Measurements from ENCODE around the gene HDDC2. TPM values are rescaled to one million over a fixed set of nuclear protein-coding genes. Genes with fewer than 3 reads are reported as not detected.

Gene HDDC2
- total RNA-seq, 1 experiment from 2014 or later: 69.8 TPM

DNA sequence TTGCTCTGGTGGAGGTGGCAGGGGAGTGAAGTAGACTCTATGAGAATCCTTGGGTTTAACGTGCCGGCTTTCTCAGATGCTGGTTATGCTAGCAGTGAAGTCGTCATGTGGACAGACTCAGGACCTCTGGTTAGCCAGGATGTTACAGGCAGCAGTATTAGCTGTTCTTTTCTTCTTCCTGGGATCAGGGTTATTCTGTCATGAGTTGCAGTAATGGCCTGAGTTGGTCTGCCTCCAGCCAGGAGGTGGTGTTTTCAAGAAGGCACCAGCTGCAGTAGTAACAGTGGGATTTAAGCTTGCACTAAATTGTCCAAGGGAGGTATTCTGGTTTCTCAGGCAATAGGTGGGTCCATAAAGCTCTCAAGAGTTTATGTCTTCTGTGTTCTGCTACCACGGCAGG, 56.7 kb downstream of the HDDC2 start:
- no peak overlapping the region for H3K27ac Mint-ChIP-seq
- CTCF ChIA-PET: interaction anchor here (1.8 kb wide), 1 partner anchor 711 kb away, joined by 5 read pairs; the partner anchor contains the start of gene HINT3
- no peak for TF ChIP-seq NR1H2 (CRISPR knock-in tag; IDR thresholded peaks at IDR 0.05)
- TF ChIP-seq, protein P1, sequence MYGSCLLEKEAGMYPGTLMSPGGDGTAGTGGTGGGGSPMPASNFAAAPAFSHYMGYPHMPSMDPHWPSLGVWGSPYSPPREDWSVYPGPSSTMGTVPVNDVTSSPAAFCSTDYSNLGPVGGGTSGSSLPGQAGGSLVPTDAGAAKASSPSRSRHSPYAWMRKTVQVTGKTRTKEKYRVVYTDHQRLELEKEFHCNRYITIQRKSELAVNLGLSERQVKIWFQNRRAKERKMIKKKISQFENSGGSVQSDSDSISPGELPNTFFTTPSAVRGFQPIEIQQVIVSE (CRISPR knock-in tag; IDR thresholded peaks at IDR 0.05; ENCODE audit: borderline replicate concordance): no peak
- no peak for TF ChIP-seq ZNF232 (CRISPR knock-in tag; IDR thresholded peaks at IDR 0.05)
- TF ChIP-seq HMGA2 (CRISPR knock-in tag; IDR thresholded peaks at IDR 0.05): no peak
- TF ChIP-seq NFE2L1 (CRISPR knock-in tag; IDR thresholded peaks at IDR 0.05): no peak
- TF ChIP-seq, protein P2, sequence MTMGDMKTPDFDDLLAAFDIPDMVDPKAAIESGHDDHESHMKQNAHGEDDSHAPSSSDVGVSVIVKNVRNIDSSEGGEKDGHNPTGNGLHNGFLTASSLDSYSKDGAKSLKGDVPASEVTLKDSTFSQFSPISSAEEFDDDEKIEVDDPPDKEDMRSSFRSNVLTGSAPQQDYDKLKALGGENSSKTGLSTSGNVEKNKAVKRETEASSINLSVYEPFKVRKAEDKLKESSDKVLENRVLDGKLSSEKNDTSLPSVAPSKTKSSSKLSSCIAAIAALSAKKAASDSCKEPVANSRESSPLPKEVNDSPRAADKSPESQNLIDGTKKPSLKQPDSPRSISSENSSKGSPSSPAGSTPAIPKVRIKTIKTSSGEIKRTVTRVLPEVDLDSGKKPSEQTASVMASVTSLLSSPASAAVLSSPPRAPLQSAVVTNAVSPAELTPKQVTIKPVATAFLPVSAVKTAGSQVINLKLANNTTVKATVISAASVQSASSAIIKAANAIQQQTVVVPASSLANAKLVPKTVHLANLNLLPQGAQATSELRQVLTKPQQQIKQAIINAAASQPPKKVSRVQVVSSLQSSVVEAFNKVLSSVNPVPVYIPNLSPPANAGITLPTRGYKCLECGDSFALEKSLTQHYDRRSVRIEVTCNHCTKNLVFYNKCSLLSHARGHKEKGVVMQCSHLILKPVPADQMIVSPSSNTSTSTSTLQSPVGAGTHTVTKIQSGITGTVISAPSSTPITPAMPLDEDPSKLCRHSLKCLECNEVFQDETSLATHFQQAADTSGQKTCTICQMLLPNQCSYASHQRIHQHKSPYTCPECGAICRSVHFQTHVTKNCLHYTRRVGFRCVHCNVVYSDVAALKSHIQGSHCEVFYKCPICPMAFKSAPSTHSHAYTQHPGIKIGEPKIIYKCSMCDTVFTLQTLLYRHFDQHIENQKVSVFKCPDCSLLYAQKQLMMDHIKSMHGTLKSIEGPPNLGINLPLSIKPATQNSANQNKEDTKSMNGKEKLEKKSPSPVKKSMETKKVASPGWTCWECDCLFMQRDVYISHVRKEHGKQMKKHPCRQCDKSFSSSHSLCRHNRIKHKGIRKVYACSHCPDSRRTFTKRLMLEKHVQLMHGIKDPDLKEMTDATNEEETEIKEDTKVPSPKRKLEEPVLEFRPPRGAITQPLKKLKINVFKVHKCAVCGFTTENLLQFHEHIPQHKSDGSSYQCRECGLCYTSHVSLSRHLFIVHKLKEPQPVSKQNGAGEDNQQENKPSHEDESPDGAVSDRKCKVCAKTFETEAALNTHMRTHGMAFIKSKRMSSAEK (CRISPR knock-in tag; IDR thresholded peaks at IDR 0.05; ENCODE audit: borderline replicate concordance): no peak
- no peak for TF ChIP-seq TP53 (CRISPR knock-in tag; IDR thresholded peaks at IDR 0.05)
- TF ChIP-seq ZNF263 (CRISPR knock-in tag; IDR thresholded peaks at IDR 0.05; ENCODE audit: low read depth): no peak
- no peak for TF ChIP-seq GRHL2 (CRISPR knock-in tag; IDR thresholded peaks at IDR 0.05; ENCODE audit: insufficient replicate concordance, severe bottlenecking)
- TF ChIP-seq, protein P3, sequence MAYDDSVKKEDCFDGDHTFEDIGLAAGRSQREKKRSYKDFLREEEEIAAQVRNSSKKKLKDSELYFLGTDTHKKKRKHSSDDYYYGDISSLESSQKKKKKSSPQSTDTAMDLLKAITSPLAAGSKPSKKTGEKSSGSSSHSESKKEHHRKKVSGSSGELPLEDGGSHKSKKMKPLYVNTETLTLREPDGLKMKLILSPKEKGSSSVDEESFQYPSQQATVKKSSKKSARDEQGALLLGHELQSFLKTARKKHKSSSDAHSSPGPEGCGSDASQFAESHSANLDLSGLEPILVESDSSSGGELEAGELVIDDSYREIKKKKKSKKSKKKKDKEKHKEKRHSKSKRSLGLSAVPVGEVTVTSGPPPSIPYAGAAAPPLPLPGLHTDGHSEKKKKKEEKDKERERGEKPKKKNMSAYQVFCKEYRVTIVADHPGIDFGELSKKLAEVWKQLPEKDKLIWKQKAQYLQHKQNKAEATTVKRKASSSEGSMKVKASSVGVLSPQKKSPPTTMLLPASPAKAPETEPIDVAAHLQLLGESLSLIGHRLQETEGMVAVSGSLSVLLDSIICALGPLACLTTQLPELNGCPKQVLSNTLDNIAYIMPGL (CRISPR knock-in tag; IDR thresholded peaks at IDR 0.05): no peak
- TF ChIP-seq, protein P4, sequence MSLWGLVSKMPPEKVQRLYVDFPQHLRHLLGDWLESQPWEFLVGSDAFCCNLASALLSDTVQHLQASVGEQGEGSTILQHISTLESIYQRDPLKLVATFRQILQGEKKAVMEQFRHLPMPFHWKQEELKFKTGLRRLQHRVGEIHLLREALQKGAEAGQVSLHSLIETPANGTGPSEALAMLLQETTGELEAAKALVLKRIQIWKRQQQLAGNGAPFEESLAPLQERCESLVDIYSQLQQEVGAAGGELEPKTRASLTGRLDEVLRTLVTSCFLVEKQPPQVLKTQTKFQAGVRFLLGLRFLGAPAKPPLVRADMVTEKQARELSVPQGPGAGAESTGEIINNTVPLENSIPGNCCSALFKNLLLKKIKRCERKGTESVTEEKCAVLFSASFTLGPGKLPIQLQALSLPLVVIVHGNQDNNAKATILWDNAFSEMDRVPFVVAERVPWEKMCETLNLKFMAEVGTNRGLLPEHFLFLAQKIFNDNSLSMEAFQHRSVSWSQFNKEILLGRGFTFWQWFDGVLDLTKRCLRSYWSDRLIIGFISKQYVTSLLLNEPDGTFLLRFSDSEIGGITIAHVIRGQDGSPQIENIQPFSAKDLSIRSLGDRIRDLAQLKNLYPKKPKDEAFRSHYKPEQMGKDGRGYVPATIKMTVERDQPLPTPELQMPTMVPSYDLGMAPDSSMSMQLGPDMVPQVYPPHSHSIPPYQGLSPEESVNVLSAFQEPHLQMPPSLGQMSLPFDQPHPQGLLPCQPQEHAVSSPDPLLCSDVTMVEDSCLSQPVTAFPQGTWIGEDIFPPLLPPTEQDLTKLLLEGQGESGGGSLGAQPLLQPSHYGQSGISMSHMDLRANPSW (CRISPR knock-in tag; conservative IDR thresholded peaks at IDR 0.05; ENCODE audit: low read depth): no peak
- TF ChIP-seq, protein P5, sequence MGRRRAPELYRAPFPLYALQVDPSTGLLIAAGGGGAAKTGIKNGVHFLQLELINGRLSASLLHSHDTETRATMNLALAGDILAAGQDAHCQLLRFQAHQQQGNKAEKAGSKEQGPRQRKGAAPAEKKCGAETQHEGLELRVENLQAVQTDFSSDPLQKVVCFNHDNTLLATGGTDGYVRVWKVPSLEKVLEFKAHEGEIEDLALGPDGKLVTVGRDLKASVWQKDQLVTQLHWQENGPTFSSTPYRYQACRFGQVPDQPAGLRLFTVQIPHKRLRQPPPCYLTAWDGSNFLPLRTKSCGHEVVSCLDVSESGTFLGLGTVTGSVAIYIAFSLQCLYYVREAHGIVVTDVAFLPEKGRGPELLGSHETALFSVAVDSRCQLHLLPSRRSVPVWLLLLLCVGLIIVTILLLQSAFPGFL (CRISPR knock-in tag; IDR thresholded peaks at IDR 0.05; ENCODE audit: borderline replicate concordance): no peak
- TF ChIP-seq, protein P6, sequence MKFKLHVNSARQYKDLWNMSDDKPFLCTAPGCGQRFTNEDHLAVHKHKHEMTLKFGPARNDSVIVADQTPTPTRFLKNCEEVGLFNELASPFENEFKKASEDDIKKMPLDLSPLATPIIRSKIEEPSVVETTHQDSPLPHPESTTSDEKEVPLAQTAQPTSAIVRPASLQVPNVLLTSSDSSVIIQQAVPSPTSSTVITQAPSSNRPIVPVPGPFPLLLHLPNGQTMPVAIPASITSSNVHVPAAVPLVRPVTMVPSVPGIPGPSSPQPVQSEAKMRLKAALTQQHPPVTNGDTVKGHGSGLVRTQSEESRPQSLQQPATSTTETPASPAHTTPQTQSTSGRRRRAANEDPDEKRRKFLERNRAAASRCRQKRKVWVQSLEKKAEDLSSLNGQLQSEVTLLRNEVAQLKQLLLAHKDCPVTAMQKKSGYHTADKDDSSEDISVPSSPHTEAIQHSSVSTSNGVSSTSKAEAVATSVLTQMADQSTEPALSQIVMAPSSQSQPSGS (CRISPR knock-in tag; IDR thresholded peaks at IDR 0.05; ENCODE audit: borderline replicate concordance, low read depth): no peak
- TF ChIP-seq, protein P7, sequence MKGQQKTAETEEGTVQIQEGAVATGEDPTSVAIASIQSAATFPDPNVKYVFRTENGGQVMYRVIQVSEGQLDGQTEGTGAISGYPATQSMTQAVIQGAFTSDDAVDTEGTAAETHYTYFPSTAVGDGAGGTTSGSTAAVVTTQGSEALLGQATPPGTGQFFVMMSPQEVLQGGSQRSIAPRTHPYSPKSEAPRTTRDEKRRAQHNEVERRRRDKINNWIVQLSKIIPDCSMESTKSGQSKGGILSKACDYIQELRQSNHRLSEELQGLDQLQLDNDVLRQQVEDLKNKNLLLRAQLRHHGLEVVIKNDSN (CRISPR knock-in tag; IDR thresholded peaks at IDR 0.05): no peak
- no peak for TF ChIP-seq GABPB1 (CRISPR knock-in tag; IDR thresholded peaks at IDR 0.05)
- TF ChIP-seq RORB (CRISPR knock-in tag; IDR thresholded peaks at IDR 0.05): no peak

More for the DNA sequence above, 56.7 kb downstream of the HDDC2 start:
- peak; percentile 36 for ATAC-seq
- Mint-ChIP-seq H3K4me3 (no peak overlapping the region), H3K9me3 (peaks cover 36% of the 10 kb centered on the region), H3K27me3 (ENCODE audit: low read depth) (no peaks in the 10 kb centered on the region), H3K36me3 (peaks cover 19% of the 10 kb centered on the region), H3K4me1 (peaks cover 18% of the 10 kb centered on the region)
- POLR2A ChIA-PET: no interaction called here
- DNase-seq (ENCODE audit: low spot score): no peak
